ENCODE measurements around the gene TRIM7. TPM values are rescaled to one million over a fixed set of nuclear protein-coding genes. Genes with fewer than 3 reads are reported as not detected.

TRIM7 gene
- total and polyA plus RNA-seq, 9 of the 15 experiments (the other 6 are each of a cell fraction or from before 2014, with no cell fraction given): 2.6 to 14.9 (median 8.9) TPM

DNA sequence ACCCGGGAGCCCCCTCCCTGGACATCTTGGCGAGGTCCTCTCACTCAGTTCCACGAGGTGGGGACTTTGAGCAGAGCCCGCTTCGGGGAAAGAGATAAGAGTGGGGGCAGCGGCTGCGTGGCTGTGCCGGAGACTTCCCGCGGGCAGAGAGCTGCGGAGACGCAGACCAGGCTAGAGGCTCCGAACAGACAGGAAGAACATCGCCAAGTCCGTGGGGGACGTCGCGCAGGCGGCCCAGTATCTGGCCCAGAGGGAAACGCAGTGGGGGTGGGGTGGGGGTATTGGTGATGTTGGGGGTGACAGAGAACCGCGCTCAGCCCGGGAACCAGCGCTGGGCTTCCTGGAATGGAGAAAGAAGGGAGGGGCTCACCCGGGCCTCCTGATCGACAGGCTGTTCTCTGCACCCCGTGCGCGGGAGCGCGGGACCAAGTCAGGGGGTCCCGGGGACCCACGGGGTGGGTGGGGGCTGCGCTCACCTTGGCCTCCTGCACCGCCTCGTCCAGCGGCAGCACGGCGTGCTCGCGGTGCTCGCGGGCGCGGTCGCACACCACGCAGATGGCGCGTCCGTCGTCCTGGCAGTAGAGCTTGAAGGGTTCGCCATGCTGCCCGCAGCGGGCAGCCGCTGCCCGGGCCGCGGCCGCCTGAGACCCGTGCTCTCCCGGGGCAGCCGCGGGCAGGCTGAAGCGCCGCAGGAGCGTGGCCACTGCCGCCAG, 727 bp downstream of the TRIM7 start (continued):
- TF ChIP-seq, protein P1, sequence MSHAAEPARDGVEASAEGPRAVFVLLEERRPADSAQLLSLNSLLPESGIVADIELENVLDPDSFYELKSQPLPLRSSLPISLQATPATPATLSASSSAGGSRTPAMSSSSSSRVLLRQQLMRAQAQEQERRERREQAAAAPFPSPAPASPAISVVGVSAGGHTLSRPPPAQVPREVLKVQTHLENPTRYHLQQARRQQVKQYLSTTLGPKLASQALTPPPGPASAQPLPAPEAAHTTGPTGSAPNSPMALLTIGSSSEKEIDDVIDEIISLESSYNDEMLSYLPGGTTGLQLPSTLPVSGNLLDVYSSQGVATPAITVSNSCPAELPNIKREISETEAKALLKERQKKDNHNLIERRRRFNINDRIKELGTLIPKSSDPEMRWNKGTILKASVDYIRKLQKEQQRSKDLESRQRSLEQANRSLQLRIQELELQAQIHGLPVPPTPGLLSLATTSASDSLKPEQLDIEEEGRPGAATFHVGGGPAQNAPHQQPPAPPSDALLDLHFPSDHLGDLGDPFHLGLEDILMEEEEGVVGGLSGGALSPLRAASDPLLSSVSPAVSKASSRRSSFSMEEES (CRISPR knock-in tag; IDR thresholded peaks at IDR 0.05): no peak
- no peak for TF ChIP-seq HMG20B (CRISPR knock-in tag; IDR thresholded peaks at IDR 0.05)
- TF ChIP-seq EHMT2 (IDR thresholded peaks at IDR 0.05): no peak
- no peak for TF ChIP-seq ZNF699 (CRISPR knock-in tag; IDR thresholded peaks at IDR 0.05; ENCODE audit: insufficient replicate concordance)
- no peak for TF ChIP-seq BHLHE40 (IDR thresholded peaks at IDR 0.05; ENCODE audit: low read length)
- no peak for TF ChIP-seq GATA2 (CRISPR knock-in tag; IDR thresholded peaks at IDR 0.05)
- no peak for TF ChIP-seq CHD4 (IDR thresholded peaks at IDR 0.05; ENCODE audit: insufficient read depth, insufficient replicate concordance, low read depth, low read length, poor library complexity, severe bottlenecking)
- TF ChIP-seq ZNF134 (CRISPR knock-in tag; conservative IDR thresholded peaks at IDR 0.05): no peak
- TF ChIP-seq MAZ (CRISPR knock-in tag; conservative IDR thresholded peaks at IDR 0.05 in 1 of 2, IDR thresholded peaks at IDR 0.05 in 1 of 2): peak; percentile 68 to 80
- no peak for TF ChIP-seq RAD51 (IDR thresholded peaks at IDR 0.05; ENCODE audit: borderline replicate concordance, low read depth)
- TF ChIP-seq ARID1B (IDR thresholded peaks at IDR 0.05): peak; percentile 49; the same call in 1 of the 2 replicates
- TF ChIP-seq CCNT2 (IDR thresholded peaks at IDR 0.05; ENCODE audit: borderline replicate concordance, extremely low read depth, insufficient read length, low read depth, low read length): peak; percentile 26
- TF ChIP-seq, protein P2, sequence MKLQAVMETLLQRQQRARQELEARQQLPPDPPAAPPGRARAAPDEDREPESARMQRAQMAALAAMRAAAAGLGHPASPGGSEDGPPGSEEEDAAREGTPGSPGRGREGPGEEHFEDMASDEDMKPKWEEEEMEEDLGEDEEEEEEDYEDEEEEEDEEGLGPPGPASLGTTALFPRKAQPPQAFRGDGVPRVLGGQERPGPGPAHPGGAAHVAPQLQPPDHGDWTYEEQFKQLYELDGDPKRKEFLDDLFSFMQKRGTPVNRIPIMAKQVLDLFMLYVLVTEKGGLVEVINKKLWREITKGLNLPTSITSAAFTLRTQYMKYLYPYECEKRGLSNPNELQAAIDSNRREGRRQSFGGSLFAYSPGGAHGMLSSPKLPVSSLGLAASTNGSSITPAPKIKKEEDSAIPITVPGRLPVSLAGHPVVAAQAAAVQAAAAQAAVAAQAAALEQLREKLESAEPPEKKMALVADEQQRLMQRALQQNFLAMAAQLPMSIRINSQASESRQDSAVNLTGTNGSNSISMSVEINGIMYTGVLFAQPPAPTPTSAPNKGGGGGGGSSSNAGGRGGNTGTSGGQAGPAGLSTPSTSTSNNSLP (IDR thresholded peaks at IDR 0.05; ENCODE audit: borderline replicate concordance, low read depth, low read length): no peak
- TF ChIP-seq, protein P3, sequence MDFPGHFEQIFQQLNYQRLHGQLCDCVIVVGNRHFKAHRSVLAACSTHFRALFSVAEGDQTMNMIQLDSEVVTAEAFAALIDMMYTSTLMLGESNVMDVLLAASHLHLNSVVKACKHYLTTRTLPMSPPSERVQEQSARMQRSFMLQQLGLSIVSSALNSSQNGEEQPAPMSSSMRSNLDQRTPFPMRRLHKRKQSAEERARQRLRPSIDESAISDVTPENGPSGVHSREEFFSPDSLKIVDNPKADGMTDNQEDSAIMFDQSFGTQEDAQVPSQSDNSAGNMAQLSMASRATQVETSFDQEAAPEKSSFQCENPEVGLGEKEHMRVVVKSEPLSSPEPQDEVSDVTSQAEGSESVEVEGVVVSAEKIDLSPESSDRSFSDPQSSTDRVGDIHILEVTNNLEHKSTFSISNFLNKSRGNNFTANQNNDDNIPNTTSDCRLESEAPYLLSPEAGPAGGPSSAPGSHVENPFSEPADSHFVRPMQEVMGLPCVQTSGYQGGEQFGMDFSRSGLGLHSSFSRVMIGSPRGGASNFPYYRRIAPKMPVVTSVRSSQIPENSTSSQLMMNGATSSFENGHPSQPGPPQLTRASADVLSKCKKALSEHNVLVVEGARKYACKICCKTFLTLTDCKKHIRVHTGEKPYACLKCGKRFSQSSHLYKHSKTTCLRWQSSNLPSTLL (IDR thresholded peaks at IDR 0.05): no peak
- no peak for TF ChIP-seq ZNF79 (CRISPR knock-in tag; IDR thresholded peaks at IDR 0.05; ENCODE audit: low read depth)
- no peak for TF ChIP-seq TSC22D4 (tag; IDR thresholded peaks at IDR 0.05)
- TF ChIP-seq SAFB (IDR thresholded peaks at IDR 0.05; ENCODE audit: borderline replicate concordance, low read depth, low read length): no peak; the same call in 1 of the 2 replicates
- TF ChIP-seq IFI16 (CRISPR knock-in tag; IDR thresholded peaks at IDR 0.05): no peak
- no peak for TF ChIP-seq POLR2AphosphoS5 (IDR thresholded peaks at IDR 0.05; ENCODE audit: control insufficient read depth, insufficient read depth, low read depth, low read length)
- no peak for TF ChIP-seq POLR2AphosphoS2 (IDR thresholded peaks at IDR 0.05; ENCODE audit: low read length)
- TF ChIP-seq FOS (IDR thresholded peaks at IDR 0.05; ENCODE audit: extremely low read depth, insufficient read length): no peak
- TF ChIP-seq, protein P4, sequence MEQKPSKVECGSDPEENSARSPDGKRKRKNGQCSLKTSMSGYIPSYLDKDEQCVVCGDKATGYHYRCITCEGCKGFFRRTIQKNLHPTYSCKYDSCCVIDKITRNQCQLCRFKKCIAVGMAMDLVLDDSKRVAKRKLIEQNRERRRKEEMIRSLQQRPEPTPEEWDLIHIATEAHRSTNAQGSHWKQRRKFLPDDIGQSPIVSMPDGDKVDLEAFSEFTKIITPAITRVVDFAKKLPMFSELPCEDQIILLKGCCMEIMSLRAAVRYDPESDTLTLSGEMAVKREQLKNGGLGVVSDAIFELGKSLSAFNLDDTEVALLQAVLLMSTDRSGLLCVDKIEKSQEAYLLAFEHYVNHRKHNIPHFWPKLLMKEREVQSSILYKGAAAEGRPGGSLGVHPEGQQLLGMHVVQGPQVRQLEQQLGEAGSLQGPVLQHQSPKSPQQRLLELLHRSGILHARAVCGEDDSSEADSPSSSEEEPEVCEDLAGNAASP (IDR thresholded peaks at IDR 0.05): no peak
